Mesenchymal stem cell (in vitro differentiated cells and primary cell): Measurements from ENCODE around the gene MYOT.

Source experiments
- DNase-seq: peaks from one replicate; pipeline ENCODE4 v3.0.0-alpha.2; 2013
- H2AFZ ChIP-seq: one replicate; pipeline ENCODE4 v1.6.1; 2013; ENCODE audit warnings: low read depth, mild to moderate bottlenecking, control low read depth, inconsistent platforms, low read length, moderate library complexity
- H2AK5ac ChIP-seq: 2 replicates; pipeline ENCODE4 v1.6.1; 2013; ENCODE audit warnings: low read length, moderate library complexity, mild to moderate bottlenecking, inconsistent platforms; ENCODE audit not compliant: severe bottlenecking
- H2BK120ac ChIP-seq: one replicate; pipeline ENCODE4 v1.6.1; 2013; ENCODE audit warnings: low read depth, mild to moderate bottlenecking, inconsistent platforms, low read length, moderate library complexity
- H2BK12ac ChIP-seq, 2 experiments: one replicate each; pipeline ENCODE4 v1.6.1; 2013; ENCODE audit warnings: inconsistent platforms in 2 of 2, low read length in 2 of 2, mild to moderate bottlenecking in 2 of 2, moderate library complexity in 2 of 2, control low read depth in 1 of 2
- H2BK15ac ChIP-seq: one replicate; pipeline ENCODE4 v1.6.1; 2013; ENCODE audit warnings: mild to moderate bottlenecking, low read depth, inconsistent platforms; ENCODE audit not compliant: poor library complexity, severe bottlenecking
- H2BK5ac ChIP-seq: 2 replicates; pipeline ENCODE4 v1.6.1; 2013; ENCODE audit warnings: low read depth, mild to moderate bottlenecking, low read length, control low read depth, inconsistent platforms; ENCODE audit not compliant: poor library complexity, severe bottlenecking
- H3K14ac ChIP-seq, 2 experiments: one replicate each; pipeline ENCODE4 v1.6.1; 2013; ENCODE audit warnings: inconsistent platforms in 2 of 2, low read length in 2 of 2, control low read depth in 1 of 2, mild to moderate bottlenecking in 1 of 2, moderate library complexity in 1 of 2
- H3K18ac ChIP-seq, 2 experiments: one replicate each; pipeline ENCODE4 v1.6.1; 2013; ENCODE audit warnings: inconsistent platforms in 2 of 2, low read length in 2 of 2, control low read depth in 1 of 2, low read depth in 1 of 2, mild to moderate bottlenecking in 1 of 2
- H3K23ac ChIP-seq, 2 experiments: one replicate each; pipeline ENCODE4 v1.6.1; 2013; ENCODE audit warnings: inconsistent platforms in 2 of 2, low read length in 2 of 2, mild to moderate bottlenecking in 2 of 2, moderate library complexity in 2 of 2, control low read depth in 1 of 2
- H3K27ac ChIP-seq: 2 replicates; pipeline ENCODE4 v1.5.1; 2013; ENCODE audit warnings: mild to moderate bottlenecking, moderate library complexity, low read length, control low read depth, inconsistent platforms; ENCODE audit not compliant: poor library complexity, severe bottlenecking
- H3K27me3 ChIP-seq, 2 experiments: 2 replicates each; pipeline versions ENCODE4 v1.6.1 to v1.7.0; 2013; ENCODE audit warnings: low read length in 2 of 2, mild to moderate bottlenecking in 2 of 2, moderate library complexity in 2 of 2, control low read depth in 1 of 2, inconsistent platforms in 1 of 2; ENCODE audit not compliant: control insufficient read depth in 1 of 2, insufficient read depth in 1 of 2
- H3K36me3 ChIP-seq, 2 experiments: 2 replicates each; pipeline versions ENCODE4 v1.6.1 to v1.7.0; 2013; ENCODE audit warnings: low read length in 2 of 2, control low read depth in 1 of 2, inconsistent platforms in 1 of 2, low read depth in 1 of 2, mild to moderate bottlenecking in 1 of 2; ENCODE audit not compliant: insufficient read depth in 2 of 2, control insufficient read depth in 1 of 2
- H3K4ac ChIP-seq, 2 experiments: one replicate each; pipeline ENCODE4 v1.6.1; 2013; ENCODE audit warnings: inconsistent platforms in 2 of 2, low read length in 2 of 2, mild to moderate bottlenecking in 2 of 2, moderate library complexity in 2 of 2, control low read depth in 1 of 2, low read depth in 1 of 2
- H3K4me1 ChIP-seq: 2 replicates; pipeline ENCODE4 v1.6.1; 2013; ENCODE audit warnings: low read depth, low read length, control low read depth; ENCODE audit not compliant: control insufficient read depth, insufficient read depth
- H3K4me2 ChIP-seq: 2 replicates; pipeline ENCODE4 v1.6.1; 2013; ENCODE audit warnings: low read length, mild to moderate bottlenecking, inconsistent platforms; ENCODE audit not compliant: poor library complexity, severe bottlenecking
- H3K4me3 ChIP-seq, 2 experiments: 2 replicates each; pipeline versions ENCODE4 v1.5.1 to v1.7.0; 2013; ENCODE audit warnings: low read length in 2 of 2, mild to moderate bottlenecking in 2 of 2, control low read depth in 1 of 2, low read depth in 1 of 2; ENCODE audit not compliant: insufficient read depth in 1 of 2
- H3K79me1 ChIP-seq: replicated peaks from 2 replicates; pipeline ENCODE4 v1.6.1; 2013; ENCODE audit warnings: mild to moderate bottlenecking, control low read depth, low read length, inconsistent platforms; ENCODE audit not compliant: poor library complexity, severe bottlenecking
- H3K9ac ChIP-seq: 2 replicates; pipeline ENCODE4 v1.7.0; 2013; ENCODE audit warnings: mild to moderate bottlenecking, low read length, moderate library complexity
- H3K9me3 ChIP-seq: 2 replicates; pipeline ENCODE4 v1.7.0; 2013; ENCODE audit warnings: mild to moderate bottlenecking, low read length; ENCODE audit not compliant: control insufficient read depth
- H4K8ac ChIP-seq: one replicate; pipeline ENCODE4 v1.6.1; 2013; ENCODE audit warnings: inconsistent platforms, mild to moderate bottlenecking, low read length, moderate library complexity
- H4K91ac ChIP-seq: one replicate; pipeline ENCODE4 v1.6.1; 2013; ENCODE audit warnings: mild to moderate bottlenecking, low read length, inconsistent platforms
- WGBS: methylation state at CpG from one replicate; pipeline ENCODE4 v1.1.7; 2013; ENCODE audit warnings: mixed read lengths; 5-methylcytosine and 5-hydroxymethylcytosine counted together

MYOT gene

DNA sequence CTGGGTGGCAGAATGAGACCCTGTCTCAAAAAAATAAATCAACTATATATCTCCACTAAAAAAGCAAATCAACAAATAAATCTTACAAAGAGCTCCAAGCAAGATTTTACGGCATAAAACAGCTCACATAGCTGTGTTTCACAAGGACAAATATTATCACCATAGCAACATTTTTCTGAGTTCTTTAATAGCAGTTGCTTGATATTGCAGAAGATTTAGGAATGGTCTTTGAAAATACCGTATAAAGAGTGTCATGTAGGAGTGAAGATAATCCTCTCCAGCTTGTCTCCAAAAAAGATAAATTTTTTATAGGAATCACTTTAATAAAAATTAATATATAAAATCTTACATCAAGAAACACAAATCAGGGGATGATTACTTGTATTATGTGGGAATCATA is 36.6 kb upstream of the MYOT start:
- no peaks in the 10 kb centered on the region for H3K79me1 ChIP-seq
- H3K27me3 ChIP-seq = no peaks in the 10 kb centered on the region
- no peak overlapping the region for H2AK5ac ChIP-seq
- DNase-seq = no peak
- H2BK120ac ChIP-seq = no peak overlapping the region
- no peak overlapping the region for H2BK12ac ChIP-seq
- H3K23ac ChIP-seq = no peak overlapping the region
- H3K9ac ChIP-seq = no peak overlapping the region
- H3K27ac ChIP-seq = no peak overlapping the region
- H2BK5ac ChIP-seq = no peak overlapping the region
- no peak overlapping the region for H2AFZ ChIP-seq
- H3K18ac ChIP-seq = no peak overlapping the region
- H3K4me2 ChIP-seq = no peak overlapping the region
- WGBS = 75% methylated on average over 1 of the region's 2 CpGs
- no peaks in the 10 kb centered on the region for H3K36me3 ChIP-seq
- H4K91ac ChIP-seq = no peak overlapping the region
- peaks cover 2% of the 10 kb centered on the region for H3K4me1 ChIP-seq
- H3K4me3 ChIP-seq = no peak overlapping the region
- no peak overlapping the region for H4K8ac ChIP-seq
- no peak overlapping the region for H2BK15ac ChIP-seq
- no peaks in the 10 kb centered on the region for H3K9me3 ChIP-seq
- H3K4ac ChIP-seq = no peak overlapping the region
- H3K14ac ChIP-seq = no peak overlapping the region

GRCh38 chr5:137831526-137831925 is 36.1 kb upstream of the MYOT start:
- DNase-seq = no peak
- Histone ChIP-seq H3K4ac (no peak overlapping the region), H3K18ac (no peak overlapping the region), H3K36me3 (no peaks in the 10 kb centered on the region), H3K79me1 (no peaks in the 10 kb centered on the region), H2AFZ (no peak overlapping the region), H2BK15ac (no peak overlapping the region), H3K4me3 (no peak overlapping the region), H2AK5ac (no peak overlapping the region), H3K9me3 (no peaks in the 10 kb centered on the region), H4K8ac (no peak overlapping the region), H4K91ac (no peak overlapping the region), H3K4me1 (peaks cover 2% of the 10 kb centered on the region), H3K27me3 (no peaks in the 10 kb centered on the region), H3K27ac (no peak overlapping the region), H2BK12ac (no peak overlapping the region), H2BK120ac (no peak overlapping the region), H3K4me2 (no peak overlapping the region), H2BK5ac (no peak overlapping the region), H3K9ac (no peak overlapping the region), H3K23ac (no peak overlapping the region), H3K14ac (no peak overlapping the region)
- 100% methylated on average over 1 of the region's 3 CpGs for WGBS

DNA sequence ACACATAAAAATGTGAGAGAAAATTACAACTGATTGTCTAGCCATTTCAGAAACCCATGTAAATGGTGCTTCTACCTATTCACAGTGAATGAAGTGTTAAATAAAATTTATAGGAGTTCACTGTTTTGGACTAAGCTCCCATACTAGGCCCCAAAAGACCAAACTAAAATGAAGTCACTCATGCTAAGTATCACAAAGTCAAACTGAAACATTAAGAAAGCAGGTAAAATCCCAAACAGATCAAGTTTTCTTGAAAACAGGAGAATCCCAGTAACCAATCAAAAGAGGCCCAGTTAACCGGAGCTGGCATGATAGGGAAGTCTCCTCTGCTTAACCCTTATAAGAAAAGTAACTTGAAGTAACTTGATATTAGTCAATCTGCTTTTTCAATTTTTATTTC is 35.2 kb upstream of the MYOT start:
- Histone ChIP-seq H3K9ac (no peak overlapping the region), H3K18ac (no peak overlapping the region), H3K4me2 (no peak overlapping the region), H2BK5ac (no peak overlapping the region), H3K14ac (no peak overlapping the region), H4K8ac (no peak overlapping the region), H3K27ac (no peak overlapping the region), H3K36me3 (no peaks in the 10 kb centered on the region), H2BK12ac (no peak overlapping the region), H4K91ac (no peak overlapping the region), H3K4ac (no peak overlapping the region), H3K9me3 (no peaks in the 10 kb centered on the region), H3K79me1 (no peaks in the 10 kb centered on the region), H2AFZ (no peak overlapping the region), H3K4me1 (peaks cover 2% of the 10 kb centered on the region), H3K4me3 (no peak overlapping the region), H3K27me3 (no peaks in the 10 kb centered on the region), H3K23ac (no peak overlapping the region), H2BK120ac (no peak overlapping the region), H2BK15ac (no peak overlapping the region), H2AK5ac (no peak overlapping the region)
- no peak for DNase-seq
- no CpG with 5 or more reads among the region's 1 CpG for WGBS

- Histone ChIP-seq H3K4me2 (no peak overlapping the region), H3K36me3 (no peaks in the 10 kb centered on the region), H2AFZ (no peak overlapping the region), H3K4me3 (no peak overlapping the region), H3K27ac (peak overlapping the region; percentile 34), H3K9ac (no peak overlapping the region), H3K79me1 (no peaks in the 10 kb centered on the region), H4K8ac (no peak overlapping the region), H2BK120ac (no peak overlapping the region), H2BK15ac (no peak overlapping the region), H3K4me1 (peaks cover 2% of the 10 kb centered on the region), H3K23ac (no peak overlapping the region), H2BK12ac (no peak overlapping the region), H3K27me3 (no peaks in the 10 kb centered on the region), H4K91ac (no peak overlapping the region), H3K14ac (no peak overlapping the region), H2BK5ac (no peak overlapping the region), H3K9me3 (no peaks in the 10 kb centered on the region), H3K4ac (no peak overlapping the region), H2AK5ac (no peak overlapping the region), H3K18ac (no peak overlapping the region)
- peak; percentile 50 for DNase-seq
- no CpG with 5 or more reads among the region's 1 CpG for WGBS
Measured at GRCh38 chr5:137833463-137833862, 34.2 kb upstream of the MYOT start.
